ENCODE data around the gene MYL5.
"Not testable (repeated sequence)": the region's sequence is repeated elsewhere in the genome, so short reads cannot be mapped to it uniquely, and the experiment has no call there.

MYL5 gene

DNA sequence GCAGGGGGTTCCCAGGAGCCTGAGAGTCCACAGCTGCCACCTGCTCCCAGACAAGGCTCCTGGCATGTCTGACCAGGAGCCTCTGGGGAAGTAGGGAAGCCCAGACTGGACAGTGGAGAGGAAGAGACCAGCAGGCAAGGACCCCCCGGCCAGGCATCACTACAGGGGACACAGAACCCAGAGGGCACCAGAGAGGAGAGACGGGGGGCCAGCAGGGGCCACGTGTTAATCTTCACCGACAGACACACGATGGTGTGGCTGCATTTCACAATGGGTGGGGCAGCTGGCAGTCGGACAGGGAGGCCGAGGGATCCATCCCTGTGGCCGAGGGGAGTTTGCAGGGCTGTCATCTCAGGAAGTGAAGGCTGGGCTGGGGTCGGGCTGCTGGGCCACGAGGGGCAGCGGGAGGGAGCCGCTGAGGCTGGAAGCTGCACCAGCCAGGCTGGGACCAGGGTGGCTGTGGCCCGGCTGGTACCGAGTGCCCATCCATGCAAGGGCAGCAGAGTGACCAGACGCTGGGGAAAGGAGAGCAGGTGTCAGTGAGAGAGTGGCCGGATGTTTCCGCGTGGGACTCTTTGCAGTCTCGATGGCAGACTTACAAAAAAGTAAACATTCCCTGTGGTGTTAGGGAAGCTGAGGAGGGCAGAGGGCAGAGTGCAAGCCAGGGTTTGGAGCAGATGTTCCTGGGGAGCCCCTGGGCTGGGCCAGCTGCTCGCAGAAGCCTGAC is 44.3 kb upstream of the MYL5 start:
- Histone ChIP-seq H3K27me3 (ENCODE audit: control insufficient read depth in 1 of 2, insufficient read depth in 2 of 2, low read length in 2 of 2) (no peaks in the 10 kb centered on the region), H3K27ac (ENCODE audit: low read depth, low read length) (no peak overlapping the region), H3K4me3 (ENCODE audit: low read depth in 1 of 2, low read length in 2 of 2) (no peak overlapping the region), H3K4me1 (ENCODE audit: control insufficient read depth in 1 of 2, insufficient read depth in 2 of 2, low read length in 2 of 2) (no peaks in the 10 kb centered on the region), H3K36me3 (ENCODE audit: control insufficient read depth in 1 of 2, insufficient read depth in 2 of 2, low read length in 2 of 2) (no peaks in the 10 kb centered on the region), H3K9me3 (ENCODE audit: control insufficient read depth in 1 of 2, low read length in 2 of 2) (peaks cover 3 to 8% of the 10 kb centered on the region in 2 donors), H3K9ac (ENCODE audit: low read depth in 1 of 2, low read length in 2 of 2) (no peak overlapping the region)

DNA sequence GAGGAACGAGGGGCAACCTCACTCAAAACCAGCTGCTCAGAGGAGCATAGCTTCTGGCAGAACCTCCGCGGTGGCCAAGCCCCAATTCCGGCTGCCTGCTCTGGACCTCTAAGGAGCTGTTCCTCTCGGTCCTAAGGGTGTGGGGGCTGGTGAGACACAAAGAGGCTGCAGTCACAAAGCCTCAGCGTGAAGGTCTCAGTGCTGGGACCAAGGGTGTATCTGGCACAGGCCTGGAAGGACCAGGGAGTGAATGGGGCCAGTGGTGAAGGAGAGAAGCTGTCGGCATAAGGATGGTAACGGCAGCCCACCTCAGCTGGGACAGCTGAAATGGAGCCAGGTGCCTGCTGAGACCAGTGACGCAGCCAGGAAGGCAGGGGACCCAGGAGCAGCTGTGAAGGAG is 43.7 kb upstream of the MYL5 start:
- no peaks in the 10 kb centered on the region for H3K27me3 ChIP-seq (ENCODE audit: control insufficient read depth in 1 of 2, insufficient read depth in 2 of 2, low read length in 2 of 2)
- H3K9me3 ChIP-seq (ENCODE audit: control insufficient read depth in 1 of 2, low read length in 2 of 2), result peaks cover 3 to 8% of the 10 kb centered on the region in 2 donors
- no peak overlapping the region for H3K4me3 ChIP-seq (ENCODE audit: low read depth in 1 of 2, low read length in 2 of 2)
- H3K9ac ChIP-seq (ENCODE audit: low read depth in 1 of 2, low read length in 2 of 2), result no peak overlapping the region
- no peak overlapping the region for H3K27ac ChIP-seq (ENCODE audit: low read depth, low read length)
- no peaks in the 10 kb centered on the region for H3K36me3 ChIP-seq (ENCODE audit: control insufficient read depth in 1 of 2, insufficient read depth in 2 of 2, low read length in 2 of 2)
- no peaks in the 10 kb centered on the region for H3K4me1 ChIP-seq (ENCODE audit: control insufficient read depth in 1 of 2, insufficient read depth in 2 of 2, low read length in 2 of 2)

DNA sequence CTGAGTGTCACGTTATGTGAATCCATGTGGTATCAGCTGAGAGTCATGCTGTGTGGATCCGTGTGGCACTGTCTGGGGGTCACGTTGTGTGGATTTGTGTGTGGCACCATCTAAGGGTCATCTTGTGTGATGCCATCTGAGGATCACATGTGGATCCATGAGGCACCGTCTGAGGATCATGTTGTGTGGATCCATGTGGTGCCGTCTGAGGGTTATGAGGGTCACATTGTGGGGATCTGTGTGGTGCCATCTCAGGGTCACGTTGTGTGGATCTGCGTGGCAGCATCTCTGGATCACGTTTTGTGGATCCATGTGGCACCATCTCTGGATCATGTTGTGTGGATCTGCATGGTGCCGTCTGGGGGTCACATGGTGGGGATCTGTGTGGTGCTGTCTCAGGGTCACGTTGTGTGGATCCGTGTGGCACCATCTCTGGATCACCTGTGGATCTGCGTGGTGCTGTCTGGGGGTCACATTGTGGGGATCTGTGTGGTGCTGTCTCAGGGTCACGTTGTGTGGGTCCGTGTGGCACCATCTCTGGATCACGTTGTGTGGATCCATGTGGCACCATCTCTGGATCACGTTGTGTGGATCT is 42.0 kb upstream of the MYL5 start:
- H3K27me3 ChIP-seq (ENCODE audit: control insufficient read depth in 1 of 2, insufficient read depth in 2 of 2, low read length in 2 of 2), result no peaks in the 10 kb centered on the region
- H3K4me1 ChIP-seq (ENCODE audit: control insufficient read depth in 1 of 2, insufficient read depth in 2 of 2, low read length in 2 of 2), result no peaks in the 10 kb centered on the region
- H3K36me3 ChIP-seq (ENCODE audit: control insufficient read depth in 1 of 2, insufficient read depth in 2 of 2, low read length in 2 of 2), result no peaks in the 10 kb centered on the region
- H3K4me3 ChIP-seq (ENCODE audit: low read depth in 1 of 2, low read length in 2 of 2), result no peak overlapping the region
- no peak overlapping the region for H3K27ac ChIP-seq (ENCODE audit: low read depth, low read length)
- H3K9me3 ChIP-seq (ENCODE audit: control insufficient read depth in 1 of 2, low read length in 2 of 2), result peaks cover 3 to 8% of the 10 kb centered on the region in 2 donors
- no peak overlapping the region for H3K9ac ChIP-seq (ENCODE audit: low read depth in 1 of 2, low read length in 2 of 2)

DNA sequence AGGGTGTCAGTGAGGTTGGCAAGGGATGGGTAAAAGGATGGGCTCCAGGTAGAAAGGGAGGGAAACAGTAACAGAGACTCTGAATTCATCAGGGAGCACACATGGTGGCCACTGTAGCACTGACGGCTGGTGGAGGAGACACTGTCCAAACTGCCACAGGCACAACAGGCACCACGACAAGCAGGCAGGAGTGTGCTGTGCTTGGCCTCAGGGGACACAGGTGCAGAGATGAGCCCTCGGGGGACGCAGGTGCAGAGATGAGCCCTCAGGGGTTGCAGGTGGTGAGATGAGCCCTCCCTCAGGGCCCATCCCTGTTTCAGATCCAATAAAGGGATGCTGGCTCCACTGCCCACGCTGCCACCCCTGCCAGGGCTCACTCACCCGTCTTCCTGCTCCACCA is 41.4 kb upstream of the MYL5 start:
- Histone ChIP-seq H3K9me3 (ENCODE audit: control insufficient read depth in 1 of 2, low read length in 2 of 2) (peaks cover 3 to 8% of the 10 kb centered on the region in 2 donors), H3K27ac (ENCODE audit: low read depth, low read length) (no peak overlapping the region), H3K4me1 (ENCODE audit: control insufficient read depth in 1 of 2, insufficient read depth in 2 of 2, low read length in 2 of 2) (no peaks in the 10 kb centered on the region), H3K27me3 (ENCODE audit: control insufficient read depth in 1 of 2, insufficient read depth in 2 of 2, low read length in 2 of 2) (no peaks in the 10 kb centered on the region), H3K9ac (ENCODE audit: low read depth in 1 of 2, low read length in 2 of 2) (no peak overlapping the region), H3K36me3 (ENCODE audit: control insufficient read depth in 1 of 2, insufficient read depth in 2 of 2, low read length in 2 of 2) (no peaks in the 10 kb centered on the region), H3K4me3 (ENCODE audit: low read depth in 1 of 2, low read length in 2 of 2) (no peak overlapping the region)

DNA sequence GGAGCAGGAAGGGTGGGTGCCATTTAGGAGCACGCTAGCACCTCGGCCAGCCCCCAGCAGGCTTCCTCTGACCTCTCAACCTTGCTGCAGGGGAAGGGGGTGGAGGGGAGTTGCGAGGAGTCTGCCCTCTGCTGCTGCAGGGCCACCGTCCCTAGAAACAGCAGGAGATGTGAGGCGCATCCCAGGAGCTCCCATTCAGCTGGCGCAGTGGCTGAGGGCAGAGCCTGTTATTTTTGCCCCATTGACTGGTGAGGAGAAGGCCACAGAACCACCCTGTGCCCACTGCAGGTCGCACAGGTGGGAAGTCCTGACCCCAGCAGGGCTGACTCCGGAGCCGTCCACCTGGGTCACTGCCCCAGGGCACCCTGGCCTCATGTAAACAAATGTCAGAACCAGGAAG is 40.9 kb upstream of the MYL5 start:
- Histone ChIP-seq H3K4me3 (ENCODE audit: low read depth in 1 of 2, low read length in 2 of 2) (no peak overlapping the region), H3K9me3 (ENCODE audit: control insufficient read depth in 1 of 2, low read length in 2 of 2) (peaks cover 3 to 8% of the 10 kb centered on the region in 2 donors), H3K9ac (ENCODE audit: low read depth in 1 of 2, low read length in 2 of 2) (no peak overlapping the region), H3K4me1 (ENCODE audit: control insufficient read depth in 1 of 2, insufficient read depth in 2 of 2, low read length in 2 of 2) (no peaks in the 10 kb centered on the region), H3K36me3 (ENCODE audit: control insufficient read depth in 1 of 2, insufficient read depth in 2 of 2, low read length in 2 of 2) (no peaks in the 10 kb centered on the region), H3K27ac (ENCODE audit: low read depth, low read length) (no peak overlapping the region), H3K27me3 (ENCODE audit: control insufficient read depth in 1 of 2, insufficient read depth in 2 of 2, low read length in 2 of 2) (no peaks in the 10 kb centered on the region)

DNA sequence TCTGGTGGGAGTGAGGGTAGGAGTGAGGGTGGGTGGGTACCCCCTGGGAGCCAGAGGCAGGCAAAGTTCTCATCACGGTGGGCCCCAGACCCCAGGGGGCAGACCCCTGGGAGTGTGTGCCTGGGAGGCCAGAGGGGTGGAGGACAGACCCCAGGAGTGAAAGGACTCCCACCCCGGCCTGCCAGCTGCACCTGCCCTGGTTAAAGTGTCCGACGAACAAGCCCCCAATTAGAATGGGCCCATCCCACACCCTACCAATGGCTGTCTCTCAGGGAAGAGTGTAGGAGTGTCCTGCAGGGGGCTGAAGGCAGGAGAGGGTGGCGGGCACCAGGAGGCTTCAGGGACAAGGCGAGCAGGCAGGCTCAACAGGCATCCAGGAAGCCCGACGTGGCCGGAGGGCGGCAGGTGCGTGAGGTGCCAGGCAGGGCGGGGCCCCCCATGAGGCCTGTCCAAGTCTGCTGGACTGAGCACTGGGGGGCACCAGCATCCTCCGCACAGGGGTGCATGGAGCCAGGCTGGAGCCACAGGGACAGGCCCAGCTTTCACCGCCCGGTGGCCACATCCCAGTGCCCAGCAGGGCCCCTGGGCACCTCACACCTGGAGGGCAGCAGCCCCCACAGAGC is 40.3 kb upstream of the MYL5 start:
- Histone ChIP-seq H3K36me3 (ENCODE audit: control insufficient read depth in 1 of 2, insufficient read depth in 2 of 2, low read length in 2 of 2) (no peaks in the 10 kb centered on the region), H3K27me3 (ENCODE audit: control insufficient read depth in 1 of 2, insufficient read depth in 2 of 2, low read length in 2 of 2) (no peaks in the 10 kb centered on the region), H3K9me3 (ENCODE audit: control insufficient read depth in 1 of 2, low read length in 2 of 2) (peaks cover 3 to 8% of the 10 kb centered on the region in 2 donors), H3K4me1 (ENCODE audit: control insufficient read depth in 1 of 2, insufficient read depth in 2 of 2, low read length in 2 of 2) (no peaks in the 10 kb centered on the region), H3K9ac (ENCODE audit: low read depth in 1 of 2, low read length in 2 of 2) (no peak overlapping the region), H3K27ac (ENCODE audit: low read depth, low read length) (no peak overlapping the region), H3K4me3 (ENCODE audit: low read depth in 1 of 2, low read length in 2 of 2) (no peak overlapping the region)

DNA sequence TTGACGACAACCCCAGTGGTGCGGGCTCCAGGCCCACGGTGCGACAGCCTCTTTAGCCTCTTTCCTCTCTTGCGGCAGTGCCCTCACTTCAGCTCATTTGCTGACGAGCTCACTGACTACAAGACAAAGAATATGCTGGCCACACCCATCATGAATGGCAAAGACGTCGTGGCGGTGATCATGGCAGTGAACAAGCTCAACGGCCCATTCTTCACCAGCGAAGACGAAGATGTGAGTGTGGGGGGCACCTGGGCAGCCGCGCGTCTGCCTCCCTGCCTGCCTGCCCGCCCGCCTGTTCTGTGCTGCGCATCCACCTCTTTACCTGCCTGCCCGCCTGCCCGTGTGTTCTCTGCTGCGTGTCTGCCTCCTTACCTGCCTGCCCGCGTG is 39.8 kb upstream of the MYL5 start:
- Histone ChIP-seq H3K4me1 (ENCODE audit: control insufficient read depth in 1 of 2, insufficient read depth in 2 of 2, low read length in 2 of 2) (no peaks in the 10 kb centered on the region), H3K9me3 (ENCODE audit: control insufficient read depth in 1 of 2, low read length in 2 of 2) (peaks cover 3 to 8% of the 10 kb centered on the region in 2 donors), H3K27me3 (ENCODE audit: control insufficient read depth in 1 of 2, insufficient read depth in 2 of 2, low read length in 2 of 2) (no peaks in the 10 kb centered on the region), H3K36me3 (ENCODE audit: control insufficient read depth in 1 of 2, insufficient read depth in 2 of 2, low read length in 2 of 2) (no peaks in the 10 kb centered on the region), H3K9ac (ENCODE audit: low read depth in 1 of 2, low read length in 2 of 2) (no peak overlapping the region), H3K27ac (ENCODE audit: low read depth, low read length) (no peak overlapping the region), H3K4me3 (ENCODE audit: low read depth in 1 of 2, low read length in 2 of 2) (no peak overlapping the region)

DNA sequence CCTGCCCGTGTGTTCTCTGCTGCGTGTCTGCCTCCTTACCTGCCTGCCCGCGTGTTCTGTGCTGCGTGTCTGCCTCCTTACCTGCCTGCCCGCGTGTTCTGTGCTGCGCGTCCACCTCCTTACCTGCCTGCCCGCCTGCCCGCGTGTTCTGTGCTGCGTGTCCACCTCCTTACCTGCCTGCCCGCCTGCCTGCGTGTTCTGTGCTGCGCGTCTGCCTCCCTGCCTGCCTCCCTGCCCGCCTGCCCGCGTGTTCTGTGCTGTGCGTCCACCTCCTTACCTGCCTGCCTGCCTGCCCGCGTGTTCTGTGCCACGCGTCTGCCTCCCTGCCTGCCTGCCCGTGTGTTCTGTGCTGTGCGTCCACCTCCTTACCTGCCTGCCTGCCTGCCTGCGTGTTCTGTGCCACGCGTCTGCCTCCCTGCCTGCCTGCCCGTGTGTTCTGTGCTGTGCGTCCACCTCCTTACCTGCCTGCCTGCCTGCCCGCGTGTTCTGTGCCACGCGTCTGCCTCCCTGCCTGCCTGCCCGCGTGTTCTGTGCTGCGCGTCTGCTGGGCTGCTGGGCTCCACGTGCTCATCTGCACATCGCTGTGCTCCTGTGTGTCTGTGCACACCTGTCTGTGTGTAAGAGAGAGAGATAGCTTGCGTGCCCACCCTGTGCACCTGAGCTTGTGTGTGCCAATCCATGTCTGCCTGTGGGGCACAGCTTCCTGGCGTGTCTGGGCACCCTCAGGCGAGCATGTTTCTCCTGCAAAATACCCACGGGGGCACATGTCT is 39.1 kb upstream of the MYL5 start:
- not testable (repeated sequence) for H3K27me3 ChIP-seq (ENCODE audit: control insufficient read depth in 1 of 2, insufficient read depth in 2 of 2, low read length in 2 of 2); H3K9ac ChIP-seq (ENCODE audit: low read depth in 1 of 2, low read length in 2 of 2); H3K4me1 ChIP-seq (ENCODE audit: control insufficient read depth in 1 of 2, insufficient read depth in 2 of 2, low read length in 2 of 2); H3K9me3 ChIP-seq (ENCODE audit: control insufficient read depth in 1 of 2, low read length in 2 of 2); H3K27ac ChIP-seq (ENCODE audit: low read depth, low read length); H3K4me3 ChIP-seq (ENCODE audit: low read depth in 1 of 2, low read length in 2 of 2); H3K36me3 ChIP-seq (ENCODE audit: control insufficient read depth in 1 of 2, insufficient read depth in 2 of 2, low read length in 2 of 2)

DNA sequence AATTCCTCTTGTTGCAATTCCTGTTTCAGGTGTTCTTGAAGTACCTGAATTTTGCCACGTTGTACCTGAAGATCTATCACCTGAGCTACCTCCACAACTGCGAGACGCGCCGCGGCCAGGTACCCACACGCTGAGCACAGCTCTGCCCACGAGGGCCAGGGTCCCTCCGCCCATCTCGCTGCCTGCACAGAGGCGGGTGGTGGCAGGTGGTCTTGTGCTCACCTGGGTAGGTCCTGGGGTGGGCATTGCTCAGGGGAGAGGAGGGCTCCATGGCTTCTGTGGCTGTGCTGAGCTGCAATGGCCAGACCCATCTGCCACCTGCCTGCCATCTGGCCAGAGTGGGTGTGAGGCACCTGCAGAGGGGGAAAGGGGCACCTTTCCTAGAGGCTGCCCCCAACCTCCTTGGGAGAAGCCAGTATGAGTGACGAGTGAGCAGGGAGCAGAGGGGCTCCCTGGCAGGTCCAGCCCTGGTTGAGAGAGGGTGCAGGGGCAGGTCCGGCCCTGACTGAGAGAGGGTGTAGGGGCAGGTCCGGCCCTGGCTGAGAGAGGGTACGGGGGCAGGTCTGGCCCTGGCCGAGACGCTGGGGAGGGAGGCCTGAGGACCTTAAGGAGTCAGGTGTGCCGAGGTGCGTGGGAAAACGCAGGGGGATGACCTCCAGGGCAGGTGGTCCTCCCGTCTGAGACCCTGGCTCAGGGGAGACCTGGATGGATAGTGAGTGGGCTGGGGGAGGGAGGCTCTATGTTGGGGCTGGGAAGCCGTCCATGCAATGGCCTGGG is 38.3 kb upstream of the MYL5 start:
- Histone ChIP-seq H3K9me3 (ENCODE audit: control insufficient read depth in 1 of 2, low read length in 2 of 2) (peaks cover 3 to 8% of the 10 kb centered on the region in 2 donors), H3K9ac (ENCODE audit: low read depth in 1 of 2, low read length in 2 of 2) (no peak overlapping the region), H3K4me3 (ENCODE audit: low read depth in 1 of 2, low read length in 2 of 2) (no peak overlapping the region), H3K4me1 (ENCODE audit: control insufficient read depth in 1 of 2, insufficient read depth in 2 of 2, low read length in 2 of 2) (no peaks in the 10 kb centered on the region), H3K27ac (ENCODE audit: low read depth, low read length) (no peak overlapping the region), H3K27me3 (ENCODE audit: control insufficient read depth in 1 of 2, insufficient read depth in 2 of 2, low read length in 2 of 2) (no peaks in the 10 kb centered on the region), H3K36me3 (ENCODE audit: control insufficient read depth in 1 of 2, insufficient read depth in 2 of 2, low read length in 2 of 2) (no peaks in the 10 kb centered on the region)

Measured in duodenal mucosa (tissue), 2 donors.